Ramos (cell line): ENCODE data around the gene NFKBIB.

Experiments used
- in situ Hi-C: fragments of 300-500 bp; cut with MboI; formaldehyde crosslinking; loops from one replicate; pipeline ENCODE4 v1.14.3; 2022; ENCODE audit warnings: low sequenced_read_pairs; ENCODE audit not compliant: unreplicated experiment

Gene NFKBIB

GRCh38 chr19:38921420-38922274, 21.9 kb downstream of the NFKBIB start:
- in situ Hi-C loops: no loop called here

- in situ Hi-C loops: no loop called here
Measured at GRCh38 chr19:38922482-38922881, 22.7 kb downstream of the NFKBIB start.

GRCh38 chr19:38924388-38924787, 24.6 kb downstream of the NFKBIB start:
- in situ Hi-C loops: no loop called here

- in situ Hi-C loops: loop anchor here (25.0 kb wide), 2 partner anchors 391 to 516 kb away; partner anchors contain the start of gene FAM98C
Measured at GRCh38 chr19:38928391-38929001, 28.7 kb downstream of the NFKBIB start.

GRCh38 chr19:38929929-38930775, 30.4 kb downstream of the NFKBIB start, which contains the start of gene SARS2:
Gene SARS2 (minus strand): TSS chr19:38930763. CDS start chr19:38930736, 27 bp downstream.
- in situ Hi-C loops: loop anchor here (25.0 kb wide), 2 partner anchors 393 to 518 kb away; partner anchors contain the start of gene FAM98C

- in situ Hi-C loops: loop anchor here (25.0 kb wide), 2 partner anchors 394 to 519 kb away; partner anchors contain the start of gene FAM98C
Measured at GRCh38 chr19:38930776-38931520, 31.2 kb downstream of the NFKBIB start, which contains the start of gene MRPS12. Gene MRPS12 (plus strand): TSS chr19:38930944. CDS start chr19:38931295, 351 bp downstream.

GRCh38 chr19:38931521-38931793, 31.7 kb downstream of the NFKBIB start:
- in situ Hi-C loops: loop anchor here (25.0 kb wide), 2 partner anchors 394 to 519 kb away; partner anchors contain the start of gene FAM98C

GRCh38 chr19:38932425-38933179, 32.8 kb downstream of the NFKBIB start:
- in situ Hi-C loops: loop anchor here (25.0 kb wide), 2 partner anchors 395 to 520 kb away; partner anchors contain the start of gene FAM98C

GRCh38 chr19:38933544-38933943, 33.8 kb downstream of the NFKBIB start:
- in situ Hi-C loops: loop anchor here (25.0 kb wide), 2 partner anchors 396 to 521 kb away; partner anchors contain the start of gene FAM98C

GRCh38 chr19:38939957-38940356, 40.2 kb downstream of the NFKBIB start:
- in situ Hi-C loops: loop anchor here (25.0 kb wide), 2 partner anchors 403 to 528 kb away; partner anchors contain the start of gene FAM98C

GRCh38 chr19:38941466-38941865, 41.7 kb downstream of the NFKBIB start:
- in situ Hi-C loops: loop anchor here (25.0 kb wide), 2 partner anchors 404 to 529 kb away; partner anchors contain the start of gene FAM98C

- in situ Hi-C loops: loop anchor here (25.0 kb wide), 2 partner anchors 405 to 530 kb away; partner anchors contain the start of gene FAM98C
Measured at GRCh38 chr19:38941979-38942378, 42.2 kb downstream of the NFKBIB start.

- in situ Hi-C loops: loop anchor here (25.0 kb wide), 2 partner anchors 405 to 530 kb away; partner anchors contain the start of gene FAM98C
Measured at GRCh38 chr19:38942471-38943181, 42.9 kb downstream of the NFKBIB start.

- in situ Hi-C loops: loop anchor here (25.0 kb wide), 2 partner anchors 408 to 533 kb away; partner anchors contain the start of gene FAM98C
Measured at GRCh38 chr19:38944981-38945506, 45.3 kb downstream of the NFKBIB start.

- in situ Hi-C loops: loop anchor here (25.0 kb wide), 2 partner anchors 408 to 533 kb away; partner anchors contain the start of gene FAM98C
Measured at GRCh38 chr19:38945562-38946228, 45.9 kb downstream of the NFKBIB start.

- in situ Hi-C loops: loop anchor here (25.0 kb wide), 2 partner anchors 409 to 534 kb away; partner anchors contain the start of gene FAM98C
Measured at GRCh38 chr19:38946229-38947010, 46.7 kb downstream of the NFKBIB start.
